ENCODE results near the gene EFCAB14. TPM values are rescaled to one million over a fixed set of nuclear protein-coding genes. Genes with fewer than 3 reads are reported as not detected.

Gene EFCAB14
- total and polyA plus RNA-seq, 10 of the 15 experiments (the other 5 are each of a cell fraction or from before 2014, with no cell fraction given) = 7.8 to 66.0 (median 41.6) TPM

DNA sequence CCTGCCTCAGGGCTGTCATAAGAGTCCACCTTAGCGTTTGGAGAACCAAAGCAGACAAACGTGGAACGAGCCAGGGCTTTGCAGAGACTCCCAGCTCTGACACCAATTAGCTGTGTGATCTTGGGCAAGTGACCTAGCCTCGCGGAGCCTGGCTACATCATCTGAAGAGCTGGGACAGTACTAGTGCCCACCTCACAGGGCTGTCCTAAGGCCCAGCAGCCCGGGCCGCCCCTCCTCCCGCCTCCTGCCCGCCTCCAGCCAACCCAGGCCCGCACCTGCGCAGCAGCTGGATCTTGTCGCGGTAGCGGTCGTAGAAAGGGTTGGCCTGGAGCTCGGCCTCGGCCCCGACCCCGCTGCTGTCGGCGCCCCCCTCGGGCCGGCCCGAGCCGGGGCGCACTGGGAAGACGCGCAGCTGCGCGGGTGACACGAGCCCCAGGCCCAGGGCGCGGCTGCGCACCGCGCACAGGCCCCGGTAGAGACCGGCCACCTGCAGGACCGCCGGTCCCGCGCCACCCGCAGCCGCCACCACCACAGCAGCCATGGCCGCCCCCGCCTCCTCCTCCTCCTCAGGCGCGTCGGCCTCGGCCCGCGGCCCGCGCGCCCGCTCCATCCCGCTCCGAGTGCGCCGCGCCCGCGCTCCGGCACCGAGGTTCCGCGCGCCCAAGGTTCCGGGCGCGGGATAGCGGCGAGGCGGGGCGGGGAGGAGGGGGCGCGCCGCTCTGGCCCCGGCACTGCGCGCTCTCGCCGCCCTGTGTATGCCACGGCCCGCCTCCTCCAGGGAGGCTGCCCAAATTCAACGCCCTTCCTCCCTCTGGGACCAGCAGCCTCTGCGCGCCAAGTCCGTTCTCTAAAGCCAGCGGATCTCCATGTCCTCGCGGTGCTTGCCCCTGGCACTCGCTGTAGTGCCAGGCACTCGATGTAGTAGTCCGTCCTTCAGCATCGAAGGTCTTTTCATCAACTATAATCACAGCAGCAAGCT, 50.8 kb downstream of the EFCAB14 start, which contains the start of gene ATPAF1 (continued):
- TF ChIP-seq, protein P1, sequence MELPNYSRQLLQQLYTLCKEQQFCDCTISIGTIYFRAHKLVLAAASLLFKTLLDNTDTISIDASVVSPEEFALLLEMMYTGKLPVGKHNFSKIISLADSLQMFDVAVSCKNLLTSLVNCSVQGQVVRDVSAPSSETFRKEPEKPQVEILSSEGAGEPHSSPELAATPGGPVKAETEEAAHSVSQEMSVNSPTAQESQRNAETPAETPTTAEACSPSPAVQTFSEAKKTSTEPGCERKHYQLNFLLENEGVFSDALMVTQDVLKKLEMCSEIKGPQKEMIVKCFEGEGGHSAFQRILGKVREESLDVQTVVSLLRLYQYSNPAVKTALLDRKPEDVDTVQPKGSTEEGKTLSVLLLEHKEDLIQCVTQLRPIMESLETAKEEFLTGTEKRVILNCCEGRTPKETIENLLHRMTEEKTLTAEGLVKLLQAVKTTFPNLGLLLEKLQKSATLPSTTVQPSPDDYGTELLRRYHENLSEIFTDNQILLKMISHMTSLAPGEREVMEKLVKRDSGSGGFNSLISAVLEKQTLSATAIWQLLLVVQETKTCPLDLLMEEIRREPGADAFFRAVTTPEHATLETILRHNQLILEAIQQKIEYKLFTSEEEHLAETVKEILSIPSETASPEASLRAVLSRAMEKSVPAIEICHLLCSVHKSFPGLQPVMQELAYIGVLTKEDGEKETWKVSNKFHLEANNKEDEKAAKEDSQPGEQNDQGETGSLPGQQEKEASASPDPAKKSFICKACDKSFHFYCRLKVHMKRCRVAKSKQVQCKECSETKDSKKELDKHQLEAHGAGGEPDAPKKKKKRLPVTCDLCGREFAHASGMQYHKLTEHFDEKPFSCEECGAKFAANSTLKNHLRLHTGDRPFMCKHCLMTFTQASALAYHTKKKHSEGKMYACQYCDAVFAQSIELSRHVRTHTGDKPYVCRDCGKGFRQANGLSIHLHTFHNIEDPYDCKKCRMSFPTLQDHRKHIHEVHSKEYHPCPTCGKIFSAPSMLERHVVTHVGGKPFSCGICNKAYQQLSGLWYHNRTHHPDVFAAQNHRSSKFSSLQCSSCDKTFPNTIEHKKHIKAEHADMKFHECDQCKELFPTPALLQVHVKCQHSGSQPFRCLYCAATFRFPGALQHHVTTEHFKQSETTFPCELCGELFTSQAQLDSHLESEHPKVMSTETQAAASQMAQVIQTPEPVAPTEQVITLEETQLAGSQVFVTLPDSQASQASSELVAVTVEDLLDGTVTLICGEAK (IDR thresholded peaks at IDR 0.05; ENCODE audit: borderline replicate concordance) = no peak
- TF ChIP-seq DPF2 (IDR thresholded peaks at IDR 0.05) (peak; percentile 92), CHD2 (IDR thresholded peaks at IDR 0.05; ENCODE audit: borderline replicate concordance, low read depth, low read length) (peak; percentile 74; the same call in 1 of the 2 replicates), SMARCA5 (IDR thresholded peaks at IDR 0.05) (peak; percentile 97), TCF3 (IDR thresholded peaks at IDR 0.05; ENCODE audit: borderline replicate concordance, insufficient read depth, low read depth, low read length) (peak; percentile 24; the same call in 1 of the 2 replicates), NR2F1 (conservative IDR thresholded peaks at IDR 0.05) (peak; percentile 64; the same call in 1 of the 2 replicates), HDAC6 (IDR thresholded peaks at IDR 0.05; ENCODE audit: unreplicated experiment) (peak; percentile 84), RB1 (IDR thresholded peaks at IDR 0.05; ENCODE audit: borderline replicate concordance) (peak; percentile 97), HCFC1 (IDR thresholded peaks at IDR 0.05; ENCODE audit: low read length) (peak; percentile 62), SPI1 (IDR thresholded peaks at IDR 0.05; ENCODE audit: borderline replicate concordance, insufficient read depth, low read depth, low read length) (peak; percentile 8; the same call in 1 of the 2 replicates), POU2F2 (IDR thresholded peaks at IDR 0.05; ENCODE audit: borderline replicate concordance, low read depth, low read length) (peak; percentile 54; the same call in 1 of the 3 replicates), POLR2A (IDR thresholded peaks at IDR 0.05; ENCODE audit: low read depth, low read length) (peak; percentile 84), SIX5 (IDR thresholded peaks at IDR 0.05; ENCODE audit: low read depth, low read length, severe bottlenecking) (peak; percentile 43), CHD1 (IDR thresholded peaks at IDR 0.05; ENCODE audit: low read depth, low read length) (0 out of 2 replicates have a peak, but pooled peaks have one; percentile 39)
- TF ChIP-seq, protein P2, sequence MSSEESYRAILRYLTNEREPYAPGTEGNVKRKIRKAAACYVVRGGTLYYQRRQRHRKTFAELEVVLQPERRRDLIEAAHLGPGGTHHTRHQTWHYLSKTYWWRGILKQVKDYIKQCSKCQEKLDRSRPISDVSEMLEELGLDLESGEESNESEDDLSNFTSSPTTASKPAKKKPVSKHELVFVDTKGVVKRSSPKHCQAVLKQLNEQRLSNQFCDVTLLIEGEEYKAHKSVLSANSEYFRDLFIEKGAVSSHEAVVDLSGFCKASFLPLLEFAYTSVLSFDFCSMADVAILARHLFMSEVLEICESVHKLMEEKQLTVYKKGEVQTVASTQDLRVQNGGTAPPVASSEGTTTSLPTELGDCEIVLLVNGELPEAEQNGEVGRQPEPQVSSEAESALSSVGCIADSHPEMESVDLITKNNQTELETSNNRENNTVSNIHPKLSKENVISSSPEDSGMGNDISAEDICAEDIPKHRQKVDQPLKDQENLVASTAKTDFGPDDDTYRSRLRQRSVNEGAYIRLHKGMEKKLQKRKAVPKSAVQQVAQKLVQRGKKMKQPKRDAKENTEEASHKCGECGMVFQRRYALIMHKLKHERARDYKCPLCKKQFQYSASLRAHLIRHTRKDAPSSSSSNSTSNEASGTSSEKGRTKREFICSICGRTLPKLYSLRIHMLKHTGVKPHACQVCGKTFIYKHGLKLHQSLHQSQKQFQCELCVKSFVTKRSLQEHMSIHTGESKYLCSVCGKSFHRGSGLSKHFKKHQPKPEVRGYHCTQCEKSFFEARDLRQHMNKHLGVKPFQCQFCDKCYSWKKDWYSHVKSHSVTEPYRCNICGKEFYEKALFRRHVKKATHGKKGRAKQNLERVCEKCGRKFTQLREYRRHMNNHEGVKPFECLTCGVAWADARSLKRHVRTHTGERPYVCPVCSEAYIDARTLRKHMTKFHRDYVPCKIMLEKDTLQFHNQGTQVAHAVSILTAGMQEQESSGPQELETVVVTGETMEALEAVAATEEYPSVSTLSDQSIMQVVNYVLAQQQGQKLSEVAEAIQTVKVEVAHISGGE (CRISPR knock-in tag; IDR thresholded peaks at IDR 0.05) = peak; percentile 93
- TF ChIP-seq, protein P3, sequence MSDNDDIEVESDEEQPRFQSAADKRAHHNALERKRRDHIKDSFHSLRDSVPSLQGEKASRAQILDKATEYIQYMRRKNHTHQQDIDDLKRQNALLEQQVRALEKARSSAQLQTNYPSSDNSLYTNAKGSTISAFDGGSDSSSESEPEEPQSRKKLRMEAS (IDR thresholded peaks at IDR 0.05; ENCODE audit: low read depth, low read length) = peak; percentile 67
- TF ChIP-seq, protein P4, sequence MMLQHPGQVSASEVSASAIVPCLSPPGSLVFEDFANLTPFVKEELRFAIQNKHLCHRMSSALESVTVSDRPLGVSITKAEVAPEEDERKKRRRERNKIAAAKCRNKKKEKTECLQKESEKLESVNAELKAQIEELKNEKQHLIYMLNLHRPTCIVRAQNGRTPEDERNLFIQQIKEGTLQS (IDR thresholded peaks at IDR 0.05; ENCODE audit: borderline replicate concordance, extremely low read depth, low read depth, low read length) = no peak
